ENCODE measurements around the gene DOK3. TPM values are rescaled to one million over a fixed set of nuclear protein-coding genes. Genes with fewer than 3 reads are reported as not detected.

Gene DOK3
- total and polyA plus RNA-seq, 2 experiments from 2014 or later = 2.2 to 11.1 TPM

DNA sequence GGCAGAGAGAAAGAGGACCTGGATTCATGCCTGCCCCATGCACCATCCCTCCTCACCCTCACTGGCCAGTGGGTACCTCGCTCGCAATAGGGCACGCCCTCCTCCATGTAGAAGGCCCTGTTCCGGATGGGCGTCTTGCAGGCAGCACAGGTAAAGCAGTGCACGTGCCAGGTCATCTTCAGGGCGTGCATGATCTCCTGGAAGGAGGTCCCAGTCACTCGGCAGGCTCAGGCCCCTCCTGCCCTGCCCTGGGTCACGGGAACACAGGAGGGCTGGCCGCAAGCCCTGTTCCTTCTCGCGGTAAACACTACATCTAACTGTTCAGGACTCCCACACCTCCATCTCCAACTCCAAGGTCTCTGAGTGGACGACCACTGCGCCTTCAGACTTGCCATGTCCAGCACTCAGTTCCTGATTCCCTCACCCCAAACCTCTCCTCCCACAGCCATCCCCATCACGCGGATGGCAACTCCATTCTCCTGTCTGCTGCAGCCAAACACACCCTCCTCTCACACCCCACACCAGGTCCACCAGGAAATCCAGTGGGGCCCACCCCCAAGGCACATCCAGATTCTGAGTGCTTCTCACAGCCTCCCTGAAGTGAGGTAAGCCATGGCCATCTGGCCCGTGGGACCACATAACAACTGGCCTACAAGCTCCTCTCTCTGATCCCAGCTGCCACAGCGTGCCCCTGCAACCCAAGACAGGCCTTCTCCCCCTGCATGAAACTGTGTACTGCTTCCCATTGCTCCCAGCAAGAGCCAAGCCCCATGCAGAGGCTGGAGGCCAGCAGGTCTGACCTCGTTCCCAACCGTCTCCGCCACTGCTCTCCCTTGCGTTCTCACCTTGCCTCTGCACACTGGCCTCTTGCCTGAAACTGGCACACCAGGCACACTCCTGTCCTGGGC lies 25.4 kb downstream of the DOK3 start (continued):
- TF ChIP-seq ZNF462 (CRISPR knock-in tag; IDR thresholded peaks at IDR 0.05) = no peak
- TF ChIP-seq STAT1 (IDR thresholded peaks at IDR 0.05; ENCODE audit: unreplicated experiment) = no peak
- no peak for TF ChIP-seq EZH2 (IDR thresholded peaks at IDR 0.05; ENCODE audit: low read depth, unreplicated experiment)
- no peak for TF ChIP-seq CTCF (conservative IDR thresholded peaks at IDR 0.05; ENCODE audit: low read depth in 2 of 2)
- TF ChIP-seq ZNF331 (CRISPR knock-in tag; IDR thresholded peaks at IDR 0.05; ENCODE audit: low read depth) = no peak
- no peak for TF ChIP-seq ZNF114 (CRISPR knock-in tag; IDR thresholded peaks at IDR 0.05)
